HCT116 (cell line): ENCODE measurements around the gene ANKRD23. TPM values are rescaled to one million over a fixed set of nuclear protein-coding genes. Genes with fewer than 3 reads are reported as not detected.

Source experiments
- ATAC-seq: fragments of 200-7000 bp; cut with Tn5 transposase; 2 replicates; pipeline ENCODE4 v1.9.1; 2020; ENCODE audit warnings: mild to moderate bottlenecking, moderate library complexity
- BruUV-seq: library from RNA; stranded (reverse); fragments of 400-500 nt; replicated peaks from 2 replicates; lab custom pipeline; 2021; lab: Mats Ljungman, UMichigan
- CTCF ChIA-PET: fragments of 300-600 bp; sonication (Branson Sonifier 250); formaldehyde crosslinking; loops from one replicate; lab custom pipeline; 2021; ENCODE audit warnings: antibody characterized with exemption; lab: Charles Lee
- POLR2A ChIA-PET: fragments of 300-600, 350-600 bp; sonication (Branson Sonifier 250); formaldehyde crosslinking; loops from one replicate; lab custom pipeline; 2021; ENCODE audit warnings: antibody characterized with exemption; lab: Charles Lee
- RAD21 ChIA-PET, 2 experiments: fragments of 300-600 bp; sonication (Branson Sonifier 250); formaldehyde crosslinking; loops; one replicate each; lab custom pipeline; 2023; ENCODE audit warnings: low total read pairs in 2 of 2; ENCODE audit not compliant: uncharacterized antibody in 2 of 2, unreplicated experiment in 2 of 2, low non-redundant PET in 1 of 2; lab: Charles Lee
- DNase-seq: peaks from one replicate; pipeline ENCODE4 v3.0.0-alpha.2; 2010; ENCODE audit warnings: low read depth, low spot score
- H2AFZ ChIP-seq: fragments of 200-600 bp; shearing (Covaris generic), sonication (generic); 2 replicates; pipeline ENCODE4 v1.6.1; 2017; ENCODE audit warnings: low read depth, mixed run types, mixed read lengths, antibody characterized with exemption, low read length; ENCODE audit not compliant: poor library complexity, severe bottlenecking
- H3K27ac ChIP-seq: 2 replicates; pipeline ENCODE4 v1.5.1; 2012; ENCODE audit warnings: low read depth, low read length
- H3K27me3 ChIP-seq: fragments of 200-600 bp; sonication (generic); 2 replicates; pipeline ENCODE4 v1.6.1; 2016; ENCODE audit warnings: mixed run types, low read length, mixed read lengths; ENCODE audit not compliant: insufficient read depth
- H3K36me3 ChIP-seq, 2 experiments: fragments of 200-500 bp in 1 of 2; fragments of 200-600 bp in 1 of 2; sonication (Bioruptor generic) in 1 of 2; sonication (generic) in 1 of 2; 2 replicates each; pipeline versions ENCODE4 v1.5.1 to v1.6.1; 2014 to 2016; ENCODE audit warnings: low read length in 2 of 2, inconsistent platforms in 1 of 2, mixed read lengths in 1 of 2, mixed run types in 1 of 2; ENCODE audit not compliant: insufficient read depth in 2 of 2, control insufficient read depth in 1 of 2
- H3K4me1 ChIP-seq, 2 experiments: fragments of 200-600 bp in 1 of 2; sonication (generic) in 1 of 2; 2 replicates each; pipeline versions ENCODE4 v1.5.1 to v1.6.1; 2012 to 2017; ENCODE audit warnings: low read length in 2 of 2, inconsistent platforms in 1 of 2, mild to moderate bottlenecking in 1 of 2, mixed read lengths in 1 of 2, mixed run types in 1 of 2, moderate library complexity in 1 of 2; ENCODE audit not compliant: insufficient read depth in 2 of 2, control insufficient read depth in 1 of 2
- H3K4me2 ChIP-seq: fragments of 200-600 bp; sonication (generic); 2 replicates; pipeline ENCODE4 v1.6.1; 2017; ENCODE audit warnings: mixed run types, low read length, mixed read lengths
- H3K4me3 ChIP-seq, 2 experiments: fragments of 200-600 bp in 1 of 2; sonication (generic) in 1 of 2; replicated peaks in 1 of 2; 2 replicates each; pipeline ENCODE4 v1.5.1; 2011 to 2016; ENCODE audit warnings: low read length in 2 of 2, control low read depth in 1 of 2, low read depth in 1 of 2, mild to moderate bottlenecking in 1 of 2, mixed read lengths in 1 of 2, mixed run types in 1 of 2
- H3K79me2 ChIP-seq: fragments of 200-600 bp; sonication (generic); 2 replicates; pipeline ENCODE4 v1.6.1; 2017; ENCODE audit warnings: mild to moderate bottlenecking, mixed run types, low read length, moderate library complexity, mixed read lengths; ENCODE audit not compliant: insufficient read depth
- H3K9ac ChIP-seq: fragments of 200-600 bp; sonication (generic); 2 replicates; pipeline ENCODE4 v1.6.1; 2016; ENCODE audit warnings: low read length, mixed read lengths
- H3K9me2 ChIP-seq: fragments of 200-600 bp; sonication (generic), shearing (Covaris generic); 2 replicates; pipeline ENCODE4 v1.6.1; 2017; ENCODE audit warnings: mixed run types, mild to moderate bottlenecking, moderate library complexity; ENCODE audit not compliant: insufficient read depth
- H3K9me3 ChIP-seq, 2 experiments: fragments of 200-500 bp in 1 of 2; fragments of 200-600 bp in 1 of 2; sonication (Bioruptor generic) in 1 of 2; sonication (generic) in 1 of 2; 2 replicates each; pipeline ENCODE4 v1.6.1; 2014 to 2017; ENCODE audit warnings: low read length in 2 of 2, mixed read lengths in 2 of 2, inconsistent platforms in 1 of 2, low read depth in 1 of 2, mild to moderate bottlenecking in 1 of 2, mixed run types in 1 of 2, moderate library complexity in 1 of 2; ENCODE audit not compliant: control insufficient read depth in 1 of 2, insufficient read depth in 1 of 2
- H4K20me1 ChIP-seq: fragments of 200-600 bp; sonication (generic), shearing (Covaris generic); 2 replicates; pipeline ENCODE4 v1.6.1; 2017; ENCODE audit warnings: mixed run types, mild to moderate bottlenecking, moderate library complexity; ENCODE audit not compliant: insufficient read depth
- CBX3 ChIP-seq: IDR thresholded peaks from 2 replicates; pipeline ENCODE4 v1.6.1; 2012; ENCODE audit warnings: low read depth
- CEBPB ChIP-seq: IDR thresholded peaks from 2 replicates; pipeline ENCODE4 v1.6.1; 2012; ENCODE audit warnings: low read depth
- EZH2 ChIP-seq: fragments of 200-600 bp; sonication (generic); IDR thresholded peaks from 2 replicates; pipeline ENCODE4 v1.6.1; 2017; ENCODE audit warnings: antibody characterized with exemption, mixed run types
- JUND ChIP-seq: IDR thresholded peaks from 2 replicates; pipeline ENCODE4 v1.6.1; 2012
- POLR2AphosphoS5 ChIP-seq: IDR thresholded peaks from 2 replicates; pipeline ENCODE4 v1.6.1; 2011; ENCODE audit warnings: mild to moderate bottlenecking, low read depth, low read length, moderate library complexity
- SRF ChIP-seq: IDR thresholded peaks from 2 replicates; pipeline ENCODE4 v1.6.1; 2012; ENCODE audit warnings: low read depth
- TCF7L2 ChIP-seq: IDR thresholded peaks from 2 replicates; pipeline ENCODE4 v1.7.0; 2011; ENCODE audit warnings: borderline replicate concordance, inconsistent platforms; ENCODE audit not compliant: insufficient read depth, insufficient read length; ENCODE audit errors: extremely low read depth
- YY1 ChIP-seq: IDR thresholded peaks from 2 replicates; pipeline ENCODE4 v1.6.1; 2011; ENCODE audit warnings: low read length, low read depth, moderate library complexity, mild to moderate bottlenecking; ENCODE audit not compliant: insufficient replicate concordance; ENCODE audit errors: extremely low read depth
- ZNF274 ChIP-seq: fragments of 200-500 bp; sonication (Bioruptor generic); IDR thresholded peaks from 2 replicates; pipeline ENCODE4 v1.6.1; 2014; ENCODE audit warnings: mild to moderate bottlenecking, low read depth, low read length, inconsistent platforms
- intact Hi-C: fragments of 100-400 bp; cut with micrococcal nuclease; formaldehyde crosslinking; loops from 2 replicates; pipeline ENCODE4 v1.10.0; 2022
- total RNA-seq: library from RNA; stranded (reverse); gene quantifications from one replicate; pipeline ENCODE4 v1.2.1, GENCODE V29; 2021; ENCODE audit not compliant: unreplicated experiment
- TF ChIP-seq, protein P1 (sequence below), 3 experiments: fragments of 200-600 bp in 1 of 3; sonication (generic) in 1 of 3; IDR thresholded peaks in 2 of 3; conservative IDR thresholded peaks in 1 of 3; 2 replicates each; pipeline ENCODE4 v1.5.1; 2012 to 2017; ENCODE audit warnings: low read depth in 2 of 3, low read length in 2 of 3, antibody characterized with exemption in 1 of 3, borderline replicate concordance in 1 of 3, control low read depth in 1 of 3, mild to moderate bottlenecking in 1 of 3, mixed read lengths in 1 of 3, mixed run types in 1 of 3, moderate library complexity in 1 of 3; ENCODE audit not compliant: insufficient read depth in 1 of 3

ANKRD23 gene
- total RNA-seq, 1 experiment from 2014 or later = 1.4 TPM

DNA sequence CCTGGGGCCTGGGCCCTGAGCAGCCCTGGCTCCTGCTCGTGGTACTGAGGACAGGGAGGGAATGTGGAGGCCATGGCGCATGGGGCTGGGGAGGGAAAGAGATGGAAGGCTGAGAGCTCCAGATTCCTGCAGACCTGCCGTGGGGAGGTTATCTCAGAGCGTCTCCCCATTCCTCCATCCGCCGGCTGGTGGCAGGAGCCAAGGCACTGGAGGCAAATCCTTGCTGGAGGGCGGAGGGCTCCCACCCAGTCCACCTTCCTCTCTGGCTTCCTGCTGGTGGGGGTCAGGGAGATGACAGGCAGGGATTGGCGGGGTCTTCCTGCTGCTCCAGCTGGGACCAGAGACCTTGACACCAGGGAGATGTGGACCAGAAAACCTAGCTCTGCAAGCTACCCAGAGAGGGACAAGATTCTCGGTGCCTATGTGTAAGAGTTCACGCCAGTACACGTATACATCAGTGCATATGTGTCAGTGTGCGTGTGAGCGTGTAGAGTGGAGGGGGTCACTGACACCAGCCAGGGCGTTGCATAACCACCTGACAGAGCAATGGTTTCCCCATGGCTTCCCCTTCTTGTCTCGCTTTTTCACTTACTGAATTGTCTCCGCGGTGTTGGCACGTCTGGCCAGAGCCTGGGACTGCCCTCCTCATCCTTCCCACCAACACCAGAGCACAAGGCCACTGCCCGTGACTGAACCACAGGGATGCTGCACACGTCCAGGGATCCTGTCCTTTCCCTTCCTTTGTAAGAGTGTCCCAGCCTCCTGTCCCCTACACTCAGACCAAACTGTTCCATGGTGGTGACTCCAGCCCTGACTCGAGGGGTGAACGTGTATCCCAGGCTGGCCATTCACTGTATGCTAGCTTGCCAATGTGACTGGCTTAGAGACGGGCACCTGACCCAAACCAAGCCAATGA, 41.9 kb upstream of the ANKRD23 start:
- intact Hi-C loops = no loop called here
- Histone ChIP-seq H3K9me3 (no peaks in the 10 kb centered on the region), H3K36me3 (no peaks in the 10 kb centered on the region), H3K9ac (no peak overlapping the region), H3K9me2 (no peaks in the 10 kb centered on the region), H2AFZ (no peak overlapping the region), H3K27ac (no peak overlapping the region), H3K27me3 (no peaks in the 10 kb centered on the region), H3K79me2 (no peaks in the 10 kb centered on the region), H3K4me1 (peaks cover 0 to 8% of the 10 kb centered on the region in 2 experiments; a peak in 1 of 4 replicates), H4K20me1 (no peaks in the 10 kb centered on the region), H3K4me2 (no peak overlapping the region), H3K4me3 (no peak overlapping the region)
- no peak for DNase-seq
- TF ChIP-seq ZNF274 (no peak), CEBPB (no peak), POLR2AphosphoS5 (no peak), JUND (no peak), TCF7L2 (no peak), SRF (no peak), EZH2 (no peak), YY1 (no peak), CBX3 (no peak)
- TF ChIP-seq, protein P1, sequence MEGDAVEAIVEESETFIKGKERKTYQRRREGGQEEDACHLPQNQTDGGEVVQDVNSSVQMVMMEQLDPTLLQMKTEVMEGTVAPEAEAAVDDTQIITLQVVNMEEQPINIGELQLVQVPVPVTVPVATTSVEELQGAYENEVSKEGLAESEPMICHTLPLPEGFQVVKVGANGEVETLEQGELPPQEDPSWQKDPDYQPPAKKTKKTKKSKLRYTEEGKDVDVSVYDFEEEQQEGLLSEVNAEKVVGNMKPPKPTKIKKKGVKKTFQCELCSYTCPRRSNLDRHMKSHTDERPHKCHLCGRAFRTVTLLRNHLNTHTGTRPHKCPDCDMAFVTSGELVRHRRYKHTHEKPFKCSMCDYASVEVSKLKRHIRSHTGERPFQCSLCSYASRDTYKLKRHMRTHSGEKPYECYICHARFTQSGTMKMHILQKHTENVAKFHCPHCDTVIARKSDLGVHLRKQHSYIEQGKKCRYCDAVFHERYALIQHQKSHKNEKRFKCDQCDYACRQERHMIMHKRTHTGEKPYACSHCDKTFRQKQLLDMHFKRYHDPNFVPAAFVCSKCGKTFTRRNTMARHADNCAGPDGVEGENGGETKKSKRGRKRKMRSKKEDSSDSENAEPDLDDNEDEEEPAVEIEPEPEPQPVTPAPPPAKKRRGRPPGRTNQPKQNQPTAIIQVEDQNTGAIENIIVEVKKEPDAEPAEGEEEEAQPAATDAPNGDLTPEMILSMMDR (IDR thresholded peaks at IDR 0.05 in 2 of 3, conservative IDR thresholded peaks at IDR 0.05 in 1 of 3; ENCODE audit: borderline replicate concordance in 1 of 3, insufficient read depth in 1 of 3, low read depth in 2 of 3, low read length in 2 of 3) = no peak
- ChIA-PET RAD21 (no interaction called here), POLR2A (interaction anchor here (0.6 kb wide), 1 partner anchor 14 kb away, joined by 3 read pairs; no protein-coding TSS in a partner anchor), CTCF (no interaction called here)
- no TSS peak for BruUV-seq
- ATAC-seq = no peak
